22Rv1 (cell line): ENCODE data around the gene ASIP.

Experiments
- H3K27ac ChIP-seq: fragments of 450-650 bp; 2 replicates; pipeline ENCODE4 v1.5.1; 2017
- ZFX ChIP-seq: fragments of 450-650 bp; IDR thresholded peaks from 2 replicates; pipeline ENCODE4 v1.6.1; 2017; ENCODE audit warnings: antibody characterized with exemption, borderline replicate concordance
- TF ChIP-seq, protein P1 (sequence below): fragments of 450-650 bp; IDR thresholded peaks from 2 replicates; pipeline ENCODE4 v1.5.1; 2017; ENCODE audit warnings: mild to moderate bottlenecking

ASIP gene, protein sequence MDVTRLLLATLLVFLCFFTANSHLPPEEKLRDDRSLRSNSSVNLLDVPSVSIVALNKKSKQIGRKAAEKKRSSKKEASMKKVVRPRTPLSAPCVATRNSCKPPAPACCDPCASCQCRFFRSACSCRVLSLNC

DNA sequence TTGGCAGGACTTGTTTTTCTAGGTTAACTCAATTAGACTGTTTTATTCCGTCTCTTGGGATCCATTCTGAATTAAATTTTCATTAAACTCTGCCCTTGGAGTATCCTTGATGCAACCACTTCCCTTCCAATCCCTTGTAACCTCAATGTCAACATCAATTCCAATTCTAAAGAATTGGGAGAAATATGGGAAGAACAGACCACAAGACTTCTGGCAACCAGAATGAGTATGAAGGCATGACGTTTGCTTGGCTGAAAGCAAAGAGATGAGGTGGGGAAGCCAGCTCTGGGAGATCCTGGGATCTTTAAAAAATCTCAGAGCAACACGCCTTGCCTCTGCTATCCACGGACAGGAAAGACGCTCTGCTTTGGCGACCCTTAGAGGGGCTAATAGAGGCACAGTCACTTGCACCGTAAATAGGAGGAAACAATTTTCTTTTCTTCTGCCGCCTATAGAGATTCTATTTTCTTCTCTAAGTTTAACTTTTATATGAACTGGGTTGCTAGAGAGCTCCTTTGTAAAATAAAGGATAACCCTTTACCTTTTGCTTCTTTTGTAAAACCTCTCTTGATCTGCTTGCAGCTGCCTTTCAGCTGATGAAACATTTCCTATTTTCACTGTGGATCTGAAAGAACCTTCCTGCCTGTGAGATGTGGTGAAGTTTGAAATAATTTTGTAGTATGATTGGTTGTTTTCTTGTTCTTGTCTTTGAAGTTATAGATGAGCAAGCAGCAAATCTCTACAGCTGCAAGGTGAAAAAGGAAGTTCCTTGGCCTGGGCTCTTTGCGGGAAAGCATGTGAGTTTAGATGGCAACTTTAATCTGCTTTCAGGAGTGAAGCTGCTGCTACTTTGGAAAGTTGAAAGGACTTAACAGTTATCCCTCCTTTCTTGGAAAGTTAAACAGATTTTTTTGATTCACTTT lies at the start of gene ASIP:
ASIP (plus strand) TSS at position 731 of the 923 bp plus-strand sequence. CDS start 18,952 bp downstream, outside the sequence.
- TF ChIP-seq, protein P1, sequence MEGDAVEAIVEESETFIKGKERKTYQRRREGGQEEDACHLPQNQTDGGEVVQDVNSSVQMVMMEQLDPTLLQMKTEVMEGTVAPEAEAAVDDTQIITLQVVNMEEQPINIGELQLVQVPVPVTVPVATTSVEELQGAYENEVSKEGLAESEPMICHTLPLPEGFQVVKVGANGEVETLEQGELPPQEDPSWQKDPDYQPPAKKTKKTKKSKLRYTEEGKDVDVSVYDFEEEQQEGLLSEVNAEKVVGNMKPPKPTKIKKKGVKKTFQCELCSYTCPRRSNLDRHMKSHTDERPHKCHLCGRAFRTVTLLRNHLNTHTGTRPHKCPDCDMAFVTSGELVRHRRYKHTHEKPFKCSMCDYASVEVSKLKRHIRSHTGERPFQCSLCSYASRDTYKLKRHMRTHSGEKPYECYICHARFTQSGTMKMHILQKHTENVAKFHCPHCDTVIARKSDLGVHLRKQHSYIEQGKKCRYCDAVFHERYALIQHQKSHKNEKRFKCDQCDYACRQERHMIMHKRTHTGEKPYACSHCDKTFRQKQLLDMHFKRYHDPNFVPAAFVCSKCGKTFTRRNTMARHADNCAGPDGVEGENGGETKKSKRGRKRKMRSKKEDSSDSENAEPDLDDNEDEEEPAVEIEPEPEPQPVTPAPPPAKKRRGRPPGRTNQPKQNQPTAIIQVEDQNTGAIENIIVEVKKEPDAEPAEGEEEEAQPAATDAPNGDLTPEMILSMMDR = no peak
- TF ChIP-seq ZFX = no peak
- no peak within 1 kb of the TSS for H3K27ac ChIP-seq

GRCh38 chr20:34193051-34193450 lies 48.2 kb upstream of the ASIP start:
- TF ChIP-seq ZFX = no peak
- TF ChIP-seq, protein P1 = no peak

GRCh38 chr20:34199183-34199582 lies 42.0 kb upstream of the ASIP start:
- no peak for TF ChIP-seq ZFX
- TF ChIP-seq, protein P1 = no peak
- H3K27ac ChIP-seq = no peak overlapping the region

More at GRCh38 chr20:34193051-34193450, 48.2 kb upstream of the ASIP start:
- H3K27ac ChIP-seq = no peak overlapping the region

GRCh38 chr20:34200023-34200422 lies 41.2 kb upstream of the ASIP start:
- no peak for TF ChIP-seq ZFX
- TF ChIP-seq, protein P1 = no peak
- H3K27ac ChIP-seq = no peak overlapping the region

DNA sequence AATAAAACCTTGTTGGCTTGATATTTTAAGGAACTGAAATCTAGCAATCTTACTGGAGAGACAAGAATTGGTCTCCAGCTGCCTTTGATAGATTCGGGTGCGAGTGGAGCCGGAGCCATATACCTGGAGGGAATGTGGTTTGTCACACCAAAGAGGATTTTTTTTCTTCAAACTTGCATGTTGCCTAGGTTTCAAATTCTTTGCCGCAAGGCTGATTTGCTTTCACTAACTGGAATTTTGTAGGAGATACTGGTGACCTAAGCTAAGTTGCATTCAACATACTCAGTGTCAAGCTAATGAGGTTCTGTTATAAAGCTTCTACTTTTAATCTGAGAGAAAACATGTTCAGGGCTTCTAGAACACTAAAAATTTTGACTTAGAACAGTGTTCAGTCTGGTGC lies 39.7 kb upstream of the ASIP start:
- TF ChIP-seq, protein P1 = no peak
- TF ChIP-seq ZFX = no peak
- H3K27ac ChIP-seq = no peak overlapping the region

GRCh38 chr20:34205172-34205880 lies 35.9 kb upstream of the ASIP start:
- H3K27ac ChIP-seq = peak overlapping the region; percentile 59

DNA sequence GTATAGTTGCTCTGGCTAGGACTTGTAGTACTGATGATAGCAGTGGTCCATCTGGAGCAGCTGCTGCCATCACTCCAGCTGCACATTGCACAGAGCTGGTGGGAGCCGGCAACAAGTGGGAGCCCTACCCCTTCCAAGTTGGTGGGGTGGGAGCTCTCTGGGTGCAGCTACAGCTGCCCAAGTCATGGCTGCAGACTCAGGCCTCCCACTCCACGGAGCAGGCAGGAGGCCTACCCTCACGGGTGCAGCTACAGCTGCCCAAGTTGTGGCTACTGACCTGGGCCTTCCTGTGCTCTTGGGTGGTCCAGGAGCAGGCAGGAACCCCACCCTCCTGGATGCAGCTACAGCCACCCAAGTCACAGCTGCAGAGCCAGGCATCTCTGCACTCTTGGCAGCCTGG lies 32.1 kb upstream of the ASIP start:
- no peak overlapping the region for H3K27ac ChIP-seq
- TF ChIP-seq ZFX = no peak
- TF ChIP-seq, protein P1 = no peak
